HG02885 (cell line): ENCODE results near the gene IL6ST.

Experiments used
- ATAC-seq: cut with Tn5 transposase; IDR thresholded peaks from one replicate; pipeline ENCODE4 v1.9.1; 2021; ENCODE audit warnings: mild to moderate bottlenecking; ENCODE audit not compliant: unreplicated experiment, poor library complexity

Gene IL6ST

DNA sequence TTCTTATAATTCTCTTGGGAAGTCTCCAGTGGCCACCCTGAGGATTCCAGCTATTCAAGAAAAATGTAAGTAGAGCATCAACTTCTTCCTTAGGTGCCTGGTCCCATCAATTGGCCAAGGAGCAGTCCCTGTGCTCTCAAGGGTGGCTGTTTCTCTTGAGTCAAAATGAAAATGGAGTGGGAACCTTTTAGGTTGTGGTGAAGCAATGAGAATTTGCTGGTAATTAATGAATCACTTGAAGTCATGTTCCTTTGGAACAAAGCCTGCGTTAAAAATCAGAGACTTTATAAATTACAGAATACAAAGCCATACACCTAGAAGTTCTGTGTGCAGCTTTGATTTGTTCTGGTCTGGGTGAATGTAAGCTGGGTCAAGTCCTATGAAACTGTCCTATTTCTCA lies 94.7 kb downstream of the IL6ST start:
- ATAC-seq, result no peak

GRCh38 chr5:55899344-55899743 lies 95.4 kb downstream of the IL6ST start:
- ATAC-seq, result no peak

GRCh38 chr5:55897905-55898304 lies 96.9 kb downstream of the IL6ST start:
- no peak for ATAC-seq

DNA sequence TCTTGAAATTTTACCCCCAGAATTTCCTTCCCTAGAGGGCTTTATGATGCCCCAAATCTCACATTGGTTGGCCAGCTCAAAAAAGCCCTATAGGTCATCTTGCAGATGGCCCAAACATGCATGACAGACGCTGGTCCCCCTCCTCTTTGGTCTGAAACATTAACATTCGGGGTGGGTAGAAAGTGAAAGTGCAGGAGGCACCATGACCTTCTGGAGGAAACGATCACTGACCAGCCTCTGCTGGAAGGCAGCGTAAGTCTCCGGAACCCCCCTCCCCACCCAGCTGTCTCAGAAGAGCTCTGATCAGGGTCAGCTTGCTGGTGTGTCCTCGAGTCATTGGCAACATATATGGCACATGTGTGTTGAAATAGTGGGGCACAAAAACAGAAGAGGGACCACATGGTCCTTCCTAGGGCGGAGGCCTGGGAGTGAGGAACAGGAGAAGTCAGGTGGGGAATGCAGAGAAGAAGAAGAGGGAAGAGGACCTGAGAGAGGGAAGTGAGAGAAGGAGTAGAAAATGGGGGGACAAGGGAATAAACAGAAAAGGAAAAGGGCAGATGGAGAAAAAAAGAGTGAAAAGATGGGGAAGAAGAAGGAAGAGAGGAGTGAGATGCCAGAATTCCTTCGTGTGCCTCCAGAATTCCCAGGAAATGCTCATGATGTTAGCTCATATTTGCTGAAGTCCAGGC lies 97.4 kb downstream of the IL6ST start:
- ATAC-seq, result no peak

GRCh38 chr5:55896663-55897062 lies 98.1 kb downstream of the IL6ST start:
- ATAC-seq, result no peak

- no peak for ATAC-seq
These were observed 98.5 kb downstream of the IL6ST start for GRCh38 chr5:55896238-55896637.

DNA sequence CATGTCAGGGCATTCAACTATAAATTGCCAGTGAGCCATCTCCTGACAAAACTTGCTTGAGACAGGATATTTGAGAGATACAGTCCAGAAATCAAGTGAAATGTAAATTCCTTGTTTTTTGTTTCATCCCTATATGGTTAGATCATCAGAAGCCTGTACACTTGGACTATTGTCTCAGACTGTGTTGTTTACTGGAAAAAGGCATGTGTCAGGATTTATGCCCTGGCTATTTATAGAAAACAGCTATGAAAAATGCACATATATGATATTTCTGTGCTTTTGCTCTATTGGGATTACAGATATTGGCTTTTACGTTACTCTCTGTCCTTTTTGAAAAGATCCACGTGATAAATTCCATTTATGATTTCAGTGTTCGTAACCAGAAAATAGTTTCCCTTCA lies 99.4 kb downstream of the IL6ST start:
- no peak for ATAC-seq

DNA sequence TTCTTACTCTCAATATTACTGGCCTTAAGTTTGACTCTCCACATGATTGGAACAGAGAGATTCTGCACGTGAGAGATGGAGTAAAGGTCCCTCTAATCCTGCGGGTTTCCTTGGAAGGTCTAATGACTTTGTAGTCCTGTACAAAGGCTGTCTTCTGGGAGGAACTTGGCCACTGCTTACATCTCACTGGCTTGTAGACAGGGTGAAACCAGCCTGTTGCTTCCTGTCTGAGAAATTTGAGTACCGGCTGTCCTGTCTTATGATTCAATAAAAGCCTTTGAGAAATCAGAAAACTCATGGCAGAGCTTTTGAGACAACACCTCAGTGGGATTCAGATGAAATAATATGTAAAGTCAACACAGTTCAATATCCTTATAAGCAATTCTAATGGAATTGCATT lies 100.6 kb downstream of the IL6ST start:
- ATAC-seq, result no peak

DNA sequence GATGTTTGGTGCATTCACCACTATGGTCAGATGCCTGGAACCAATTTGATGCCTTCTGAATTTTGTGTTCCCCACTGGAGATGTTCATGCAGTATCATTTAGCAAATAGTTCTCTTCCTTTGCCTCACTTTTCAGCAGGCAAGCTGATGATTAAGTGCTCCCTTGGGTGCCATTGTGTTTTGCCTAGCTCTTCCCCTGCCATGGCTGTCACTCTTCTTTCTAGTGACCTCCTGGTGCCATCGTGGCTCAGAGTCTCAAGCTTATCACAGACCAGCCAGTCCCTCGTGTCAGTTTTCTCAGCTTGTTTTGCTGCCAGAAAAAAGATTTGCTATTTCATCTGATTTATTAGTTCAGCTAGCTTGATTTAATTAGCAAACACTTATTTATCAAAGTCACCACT lies 102.3 kb downstream of the IL6ST start:
- ATAC-seq, result no peak

DNA sequence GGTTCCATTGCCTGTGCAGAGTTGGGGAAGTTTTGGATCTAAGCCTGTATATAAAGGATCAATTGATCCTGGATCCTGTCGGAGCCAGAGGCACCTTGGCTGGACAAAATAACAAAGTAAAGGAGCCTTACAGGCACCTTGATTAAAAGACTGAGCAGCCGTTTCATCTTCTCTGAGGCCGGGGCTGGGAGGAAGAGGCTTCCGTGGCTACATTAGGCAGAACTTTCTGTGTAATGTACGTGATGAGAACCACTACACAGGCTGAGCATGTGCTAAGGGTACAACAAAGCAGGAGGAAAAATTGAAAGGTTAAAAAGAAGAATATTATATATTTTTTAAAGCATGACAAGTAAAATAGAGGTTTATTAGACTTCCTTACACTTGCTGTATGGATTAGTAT lies 106.6 kb downstream of the IL6ST start:
- no peak for ATAC-seq

DNA sequence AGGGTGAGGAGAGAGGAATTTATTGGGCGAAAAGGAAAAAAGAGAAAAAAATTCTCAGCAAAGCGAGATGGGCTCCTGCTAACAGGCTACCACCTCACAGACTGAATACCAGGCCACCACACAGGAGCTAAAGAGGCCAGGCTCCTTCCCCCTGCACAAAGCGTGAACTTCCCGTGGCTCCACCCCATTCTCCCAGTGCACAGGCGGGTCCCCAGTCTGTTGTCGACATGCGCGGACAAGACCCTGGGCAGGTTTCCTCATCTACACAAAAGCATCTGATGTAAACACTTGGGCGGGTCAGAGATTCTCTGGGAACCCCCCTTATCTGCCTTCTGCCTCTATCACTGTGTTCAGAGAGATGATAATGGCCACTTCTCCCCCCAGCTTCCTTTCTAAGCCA lies 109.4 kb downstream of the IL6ST start:
- ATAC-seq, result no peak
